Measurements from ENCODE around the gene PRR33. TPM values are rescaled to one million over a fixed set of nuclear protein-coding genes. Genes with fewer than 3 reads are reported as not detected.

The PRR33 gene
- total RNA-seq, 1 experiment from 2014 or later: not detected

DNA sequence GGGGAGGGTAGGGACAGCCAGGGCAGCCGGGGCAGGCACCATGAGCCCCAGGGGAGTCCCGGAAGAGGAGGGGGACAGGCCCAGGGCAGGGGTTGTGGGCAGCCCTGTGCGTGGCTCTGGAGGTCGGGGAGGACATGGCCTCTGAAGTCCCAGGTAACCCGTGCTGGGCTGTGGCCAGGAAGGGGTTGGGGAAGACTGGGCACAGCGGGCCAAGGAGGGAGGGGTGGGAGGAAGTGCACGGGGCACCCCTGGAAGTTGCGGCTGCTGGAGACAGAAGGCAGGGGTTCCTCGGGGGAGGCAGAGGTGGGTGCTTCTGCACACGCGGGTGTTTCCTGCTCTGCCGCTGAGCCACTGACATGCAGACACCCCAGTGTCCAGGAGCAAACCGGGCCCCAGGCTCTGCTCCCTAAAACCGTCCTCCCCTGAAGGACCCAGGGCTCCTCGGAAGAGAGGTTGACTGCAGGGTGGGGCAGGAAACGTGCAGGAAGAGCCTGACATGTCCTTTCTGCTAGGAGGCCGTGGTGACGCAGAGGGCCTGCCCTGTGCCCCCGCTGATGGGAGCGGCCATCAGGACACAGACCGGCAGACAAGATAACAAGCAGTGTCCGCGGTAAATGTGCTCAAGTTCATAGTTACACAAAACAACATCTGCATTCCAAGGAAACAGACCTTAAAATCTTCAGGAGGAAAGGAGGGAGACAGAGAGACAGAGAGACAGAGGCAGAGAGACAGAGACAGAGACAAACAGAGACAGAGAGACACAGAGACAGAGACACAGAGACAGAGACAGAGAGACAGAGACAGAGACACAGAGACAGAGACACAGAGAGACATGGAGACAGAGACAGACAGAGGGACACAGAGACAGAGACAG is 47.2 kb downstream of the PRR33 start:
- Histone ChIP-seq H3K9ac (ENCODE audit: low read length) (no peak overlapping the region), H3K4me2 (ENCODE audit: low read length) (no peak overlapping the region), H3K9me3 (ENCODE audit: low read length) (no peaks in the 10 kb centered on the region), H3K4me3 (ENCODE audit: low read length) (no peak overlapping the region), H4K20me1 (ENCODE audit: low read length) (no peaks in the 10 kb centered on the region), H2AFZ (ENCODE audit: low read length) (no peak overlapping the region), H3K79me2 (ENCODE audit: low read length) (no peaks in the 10 kb centered on the region), H3K27ac (ENCODE audit: low read length) (no peak overlapping the region), H3F3A (ENCODE audit: low read length, unreplicated experiment) (no peaks in the 10 kb centered on the region), H3K9me2 (replicated peaks; ENCODE audit: low read length) (no peaks in the 10 kb centered on the region), H3K36me3 (ENCODE audit: low read depth, low read length) (no peaks in the 10 kb centered on the region), H3K4me1 (ENCODE audit: insufficient read depth, low read length) (no peaks in the 10 kb centered on the region), H3K27me3 (ENCODE audit: low read length) (no peaks in the 10 kb centered on the region)
- intact Hi-C loops (cut with micrococcal nuclease): no loop called here
- ATAC-seq: peak; percentile 29; the same call in 1 of the 2 replicates
- ChIA-PET CTCF (no interaction called here), POLR2A (ENCODE audit: unreplicated experiment) (no interaction called here)
- no TSS peak for BruUV-seq (replicated peaks)
- no peak for DNase-seq
- TF ChIP-seq, protein P1, sequence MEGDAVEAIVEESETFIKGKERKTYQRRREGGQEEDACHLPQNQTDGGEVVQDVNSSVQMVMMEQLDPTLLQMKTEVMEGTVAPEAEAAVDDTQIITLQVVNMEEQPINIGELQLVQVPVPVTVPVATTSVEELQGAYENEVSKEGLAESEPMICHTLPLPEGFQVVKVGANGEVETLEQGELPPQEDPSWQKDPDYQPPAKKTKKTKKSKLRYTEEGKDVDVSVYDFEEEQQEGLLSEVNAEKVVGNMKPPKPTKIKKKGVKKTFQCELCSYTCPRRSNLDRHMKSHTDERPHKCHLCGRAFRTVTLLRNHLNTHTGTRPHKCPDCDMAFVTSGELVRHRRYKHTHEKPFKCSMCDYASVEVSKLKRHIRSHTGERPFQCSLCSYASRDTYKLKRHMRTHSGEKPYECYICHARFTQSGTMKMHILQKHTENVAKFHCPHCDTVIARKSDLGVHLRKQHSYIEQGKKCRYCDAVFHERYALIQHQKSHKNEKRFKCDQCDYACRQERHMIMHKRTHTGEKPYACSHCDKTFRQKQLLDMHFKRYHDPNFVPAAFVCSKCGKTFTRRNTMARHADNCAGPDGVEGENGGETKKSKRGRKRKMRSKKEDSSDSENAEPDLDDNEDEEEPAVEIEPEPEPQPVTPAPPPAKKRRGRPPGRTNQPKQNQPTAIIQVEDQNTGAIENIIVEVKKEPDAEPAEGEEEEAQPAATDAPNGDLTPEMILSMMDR (conservative IDR thresholded peaks at IDR 0.05; ENCODE audit: low read depth, low read length): no peak
- TF ChIP-seq EZH2phosphoT487 (IDR thresholded peaks at IDR 0.05; ENCODE audit: borderline replicate concordance, low read length): no peak
- no peak for TF ChIP-seq EZH2 (IDR thresholded peaks at IDR 0.05; ENCODE audit: low read length, unreplicated experiment)

DNA sequence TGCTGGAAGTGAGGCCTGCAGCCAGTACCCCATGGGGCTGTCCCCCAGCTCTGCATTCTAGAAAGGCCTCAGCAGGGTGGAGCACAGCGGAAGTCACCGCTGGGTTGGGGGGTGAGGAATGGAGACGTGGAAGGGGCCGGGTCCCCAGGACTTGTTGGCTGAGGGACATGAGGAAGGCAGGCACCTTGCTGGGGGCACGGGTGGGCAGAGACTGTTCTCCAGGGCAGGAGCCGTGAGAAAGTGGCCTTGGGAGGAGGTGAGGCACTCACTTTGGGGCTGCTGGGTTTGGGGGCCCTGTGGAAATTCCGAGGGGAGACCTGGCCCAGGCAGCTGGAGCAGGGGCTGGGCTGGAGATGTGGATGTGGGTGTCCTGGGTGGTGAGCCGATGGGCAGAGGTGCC is 47.9 kb downstream of the PRR33 start:
- ATAC-seq: no peak
- TF ChIP-seq, protein P1 (conservative IDR thresholded peaks at IDR 0.05; ENCODE audit: low read depth, low read length): no peak
- TF ChIP-seq EZH2 (IDR thresholded peaks at IDR 0.05; ENCODE audit: low read length, unreplicated experiment): no peak
- TF ChIP-seq EZH2phosphoT487 (IDR thresholded peaks at IDR 0.05; ENCODE audit: borderline replicate concordance, low read length): no peak
- Histone ChIP-seq H3K79me2 (ENCODE audit: low read length) (no peaks in the 10 kb centered on the region), H3K36me3 (ENCODE audit: low read depth, low read length) (no peaks in the 10 kb centered on the region), H3K4me2 (ENCODE audit: low read length) (no peak overlapping the region), H2AFZ (ENCODE audit: low read length) (no peak overlapping the region), H3K4me1 (ENCODE audit: insufficient read depth, low read length) (no peaks in the 10 kb centered on the region), H3K9me2 (replicated peaks; ENCODE audit: low read length) (no peaks in the 10 kb centered on the region), H3K9me3 (ENCODE audit: low read length) (no peaks in the 10 kb centered on the region), H3F3A (ENCODE audit: low read length, unreplicated experiment) (no peaks in the 10 kb centered on the region), H4K20me1 (ENCODE audit: low read length) (no peaks in the 10 kb centered on the region), H3K9ac (ENCODE audit: low read length) (no peak overlapping the region), H3K27ac (ENCODE audit: low read length) (no peak overlapping the region), H3K27me3 (ENCODE audit: low read length) (no peaks in the 10 kb centered on the region), H3K4me3 (ENCODE audit: low read length) (no peak overlapping the region)
- BruUV-seq (replicated peaks): no TSS peak
- POLR2A ChIA-PET (ENCODE audit: unreplicated experiment): no interaction called here
- no peak for DNase-seq
- CTCF ChIA-PET: no interaction called here
- intact Hi-C loops (cut with micrococcal nuclease): no loop called here

DNA sequence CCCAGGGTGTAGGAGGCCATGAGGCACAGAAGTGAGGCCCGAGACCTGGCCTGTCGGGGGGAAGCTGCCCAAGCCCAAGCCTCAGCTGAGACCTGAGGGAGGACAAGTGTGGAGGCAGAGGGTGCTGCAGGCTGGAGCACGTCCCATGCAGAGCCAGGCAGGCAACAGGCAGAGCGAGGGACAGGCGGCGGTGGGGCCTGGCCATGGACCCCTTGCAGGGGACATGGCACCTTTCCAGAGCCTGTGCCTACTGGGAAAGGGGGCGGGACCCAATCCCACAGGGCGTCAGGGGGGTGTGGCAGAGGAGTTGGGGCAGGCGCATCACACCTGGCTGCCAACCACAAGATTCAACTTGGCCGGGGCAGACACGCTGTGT is 48.6 kb downstream of the PRR33 start:
- ATAC-seq (no peak), DNase-seq (no peak)
- ChIA-PET CTCF (no interaction called here), POLR2A (ENCODE audit: unreplicated experiment) (no interaction called here)
- TF ChIP-seq EZH2 (IDR thresholded peaks at IDR 0.05; ENCODE audit: low read length, unreplicated experiment) (no peak), EZH2phosphoT487 (IDR thresholded peaks at IDR 0.05; ENCODE audit: borderline replicate concordance, low read length) (no peak)
- TF ChIP-seq, protein P1 (conservative IDR thresholded peaks at IDR 0.05; ENCODE audit: low read depth, low read length): no peak
- Histone ChIP-seq H3F3A (ENCODE audit: low read length, unreplicated experiment) (no peaks in the 10 kb centered on the region), H4K20me1 (ENCODE audit: low read length) (no peaks in the 10 kb centered on the region), H3K27ac (ENCODE audit: low read length) (no peak overlapping the region), H3K9me2 (replicated peaks; ENCODE audit: low read length) (no peaks in the 10 kb centered on the region), H3K4me2 (ENCODE audit: low read length) (no peak overlapping the region), H3K4me3 (ENCODE audit: low read length) (no peak overlapping the region), H3K9ac (ENCODE audit: low read length) (no peak overlapping the region), H3K27me3 (ENCODE audit: low read length) (no peaks in the 10 kb centered on the region), H3K36me3 (ENCODE audit: low read depth, low read length) (no peaks in the 10 kb centered on the region), H3K4me1 (ENCODE audit: insufficient read depth, low read length) (no peaks in the 10 kb centered on the region), H3K9me3 (ENCODE audit: low read length) (no peaks in the 10 kb centered on the region), H2AFZ (ENCODE audit: low read length) (no peak overlapping the region), H3K79me2 (ENCODE audit: low read length) (no peaks in the 10 kb centered on the region)
- intact Hi-C loops (cut with micrococcal nuclease): no loop called here
- no TSS peak for BruUV-seq (replicated peaks)
